Stimulated activated naive CD8-positive, alpha-beta T cell treated with anti-CD3 and anti-CD28 coated beads, Interleukin-15, Interleukin-2, amounts not matched to agents 100 U/mL and 50 U/mL, for 24 hours (primary cell): ENCODE data around the gene DPF1.

Source experiments
- ATAC-seq: fragments of 150-1000 bp; cut with Tn5 transposase; one replicate; pipeline ENCODE4 v1.10.0; 2021
- DNase-seq: peaks from one replicate; pipeline ENCODE4 v3.0.0; 2021

DPF1 gene

DNA sequence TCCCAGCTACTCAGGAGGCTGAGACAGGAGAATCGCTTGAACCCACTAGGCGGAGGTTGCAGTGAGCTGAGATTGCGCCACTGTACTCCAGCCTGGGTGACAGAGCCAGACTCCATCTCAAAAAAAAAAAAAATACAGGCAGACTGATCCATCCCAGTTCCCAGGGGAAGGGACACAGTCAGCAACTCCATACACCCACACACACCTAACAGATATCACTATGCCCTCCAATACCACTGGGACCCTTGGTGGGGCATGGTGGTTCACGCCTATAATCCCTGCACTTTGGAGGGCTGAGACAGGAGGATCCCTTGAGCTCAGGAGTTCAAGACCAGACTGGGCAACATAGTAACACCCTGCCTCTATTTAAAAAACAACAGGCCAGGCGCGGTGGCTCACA is 2.6 kb downstream of the DPF1 start:
- DNase-seq = no peak
- ATAC-seq = no peak

DNA sequence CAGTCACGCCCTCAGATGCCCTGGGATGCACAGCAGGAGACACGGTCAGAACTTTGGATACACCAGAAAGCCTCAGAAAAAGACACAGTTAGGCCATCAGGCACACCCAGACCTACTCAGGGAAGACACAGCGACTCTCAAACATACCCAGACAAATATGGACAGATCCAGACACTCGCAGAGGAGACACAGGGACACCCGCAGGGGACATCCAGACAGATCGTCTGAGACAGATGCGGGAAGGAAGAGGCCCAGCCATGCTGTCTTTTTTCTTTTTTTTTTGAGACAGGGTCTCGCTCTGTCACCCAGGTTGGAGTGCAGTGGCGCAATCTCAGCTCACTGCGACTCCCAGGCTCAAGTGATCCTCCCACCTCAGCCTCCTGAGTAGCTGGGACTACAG is 4.8 kb downstream of the DPF1 start:
- DNase-seq (no peak), ATAC-seq (no peak)

DNA sequence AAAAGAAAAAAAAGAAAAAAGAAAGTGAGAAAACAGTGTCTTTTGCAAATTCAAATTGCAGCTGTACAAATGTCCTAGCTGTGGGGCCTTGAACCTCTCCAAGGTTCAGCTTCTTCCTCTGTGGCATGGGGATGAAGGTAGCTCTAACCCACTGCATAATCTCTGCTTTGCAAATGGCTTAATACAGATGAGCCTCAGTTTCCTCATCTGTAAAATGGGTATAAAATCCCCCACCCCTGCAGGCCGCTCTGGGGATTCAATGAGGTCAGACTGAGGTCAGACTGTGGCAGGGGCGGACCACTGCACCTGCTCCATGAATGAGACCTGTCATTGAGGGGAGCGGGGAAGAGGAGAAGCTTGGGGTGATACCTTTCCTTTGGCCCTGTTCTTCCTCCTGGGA is 5.8 kb downstream of the DPF1 start:
- DNase-seq (no peak), ATAC-seq (no peak)

DNA sequence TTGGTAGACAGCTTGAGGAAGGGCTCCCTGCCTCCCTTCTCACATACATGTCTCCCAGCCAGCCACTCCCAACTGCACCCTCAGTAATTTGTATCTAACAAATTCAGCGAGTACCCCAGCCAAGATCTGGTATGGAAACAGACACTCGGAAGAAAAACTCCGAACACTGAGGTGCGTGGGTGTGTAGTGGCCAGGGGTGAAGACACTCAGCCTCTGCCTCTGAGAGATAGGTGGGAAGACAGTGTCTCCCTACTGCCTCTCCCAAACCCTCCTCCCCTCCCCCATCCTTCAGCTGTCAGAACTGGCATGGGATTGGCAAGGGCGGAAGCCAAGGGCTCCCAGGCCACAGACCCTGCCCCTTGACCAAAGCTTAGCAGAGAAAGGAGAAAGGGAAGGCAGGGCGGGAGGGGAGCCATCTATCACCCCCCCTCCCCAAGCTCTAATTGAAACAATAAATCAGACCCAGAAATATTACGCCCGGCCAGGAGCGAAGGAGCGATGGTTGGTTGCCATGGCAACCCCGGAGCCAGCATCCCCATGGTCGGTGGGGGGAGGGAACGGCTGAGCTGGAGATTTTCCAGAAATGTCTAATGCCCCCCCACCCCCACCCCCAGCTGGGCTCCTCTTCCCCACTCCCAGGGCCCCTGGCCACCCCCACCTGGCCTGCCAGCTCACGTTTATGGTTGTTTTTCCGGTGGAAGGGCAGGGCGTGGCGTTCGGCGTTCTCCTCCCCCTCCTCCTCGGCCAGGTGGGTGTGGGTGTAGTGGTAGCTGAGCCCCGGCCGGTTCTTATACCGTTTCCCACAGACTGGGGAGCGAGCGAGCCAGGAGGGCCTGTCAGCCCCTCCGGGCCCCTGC is 7.0 kb downstream of the DPF1 start:
- no peak for DNase-seq
- ATAC-seq = no peak

DNA sequence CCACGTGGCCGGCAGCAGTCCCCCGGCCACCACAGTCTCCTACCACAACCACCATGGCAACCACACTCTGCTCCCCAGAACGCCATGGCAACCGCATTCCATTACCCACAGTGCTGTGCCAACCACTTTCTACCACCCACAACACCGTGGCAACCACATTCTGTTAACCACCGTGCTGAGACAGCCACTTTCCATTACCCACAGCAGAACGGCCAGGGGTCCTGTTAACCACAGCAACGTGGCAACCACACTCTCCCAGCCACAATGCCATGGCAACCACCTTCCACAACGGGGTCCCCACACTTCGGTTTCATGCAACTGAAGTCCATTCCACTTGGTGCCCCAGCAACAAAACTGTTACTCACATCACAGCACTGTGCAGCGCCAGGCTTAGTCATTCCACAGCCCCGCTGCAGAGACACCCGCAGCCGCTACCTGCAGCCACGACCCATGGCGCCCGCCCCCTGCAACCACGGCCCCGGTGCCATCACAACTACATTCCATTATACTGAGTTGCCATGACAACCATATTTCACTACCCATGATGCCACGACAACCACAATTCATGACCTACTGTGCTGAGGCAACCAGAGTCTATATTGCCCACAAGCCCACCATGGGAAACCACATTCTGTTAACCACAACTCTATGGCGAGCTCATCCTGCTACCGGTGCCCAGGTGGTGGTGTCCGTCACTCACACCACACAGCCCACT is 10.0 kb downstream of the DPF1 start:
- peak; percentile 93 for ATAC-seq

DNA sequence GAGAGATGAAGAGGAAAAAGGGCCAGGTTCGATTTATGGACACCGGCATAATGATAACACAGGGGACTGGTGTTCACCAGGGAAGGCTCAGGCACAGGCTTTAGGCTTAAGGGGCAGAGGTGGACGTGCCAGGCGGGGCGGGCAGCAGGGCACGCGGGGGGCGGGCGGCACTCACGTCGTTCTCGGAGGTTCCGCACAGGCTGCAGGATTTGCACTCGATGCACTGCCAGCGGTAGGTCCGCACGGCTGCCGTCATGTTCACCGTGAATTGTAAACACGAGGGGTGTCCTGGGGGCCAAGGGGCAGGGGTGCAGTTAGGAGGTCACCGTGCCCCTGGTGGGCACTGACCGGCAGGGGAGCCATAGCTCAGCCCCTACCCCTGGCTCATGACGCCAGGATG is 10.6 kb downstream of the DPF1 start:
- no peak for ATAC-seq
- no peak for DNase-seq

More for the DNA sequence above, 10.0 kb downstream of the DPF1 start:
- DNase-seq = peak; percentile 81

DNA sequence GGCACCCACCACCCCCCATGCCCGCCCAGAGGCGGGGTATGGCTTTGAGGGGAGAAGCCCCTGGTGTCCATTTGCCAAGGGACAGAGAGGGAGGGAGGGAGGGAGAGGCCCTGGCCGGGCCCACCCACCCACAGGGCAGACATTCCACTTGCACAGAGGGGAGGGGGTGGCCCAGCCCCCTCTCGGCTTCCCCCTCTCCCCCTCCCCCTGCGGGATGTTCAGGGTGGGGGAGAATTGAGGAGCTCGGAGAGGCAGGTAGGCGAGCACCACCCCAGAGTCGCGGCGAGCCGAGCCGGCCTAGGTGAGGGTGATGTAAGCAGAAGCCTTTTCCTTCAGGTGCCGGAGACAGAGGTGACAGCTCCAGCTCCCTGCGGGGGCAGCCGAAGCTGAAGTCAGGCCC is 12.3 kb downstream of the DPF1 start:
- ATAC-seq = no peak
- no peak for DNase-seq

DNA sequence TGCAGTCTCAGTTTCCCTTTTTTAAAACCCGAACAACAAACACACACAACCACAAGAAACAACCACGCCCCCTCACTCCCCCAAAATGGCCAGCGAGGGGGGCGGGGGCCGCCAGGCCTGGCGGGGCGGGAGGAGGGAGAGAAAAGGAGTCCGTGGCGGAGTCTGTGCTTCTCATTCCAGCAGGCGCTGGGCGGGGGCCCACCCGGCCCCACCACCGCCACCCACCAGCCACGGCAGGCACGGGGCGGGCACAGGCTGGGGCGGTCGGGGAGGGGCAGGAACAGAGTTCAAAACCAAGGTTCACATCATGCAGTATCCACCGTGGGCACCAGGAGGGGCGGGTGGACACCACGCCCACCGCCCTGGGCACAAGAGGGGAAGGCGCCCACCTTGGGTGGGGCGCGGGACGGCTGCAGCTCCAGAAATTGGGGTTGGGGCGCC is 12.9 kb downstream of the DPF1 start:
- ATAC-seq (no peak), DNase-seq (no peak)

DNA sequence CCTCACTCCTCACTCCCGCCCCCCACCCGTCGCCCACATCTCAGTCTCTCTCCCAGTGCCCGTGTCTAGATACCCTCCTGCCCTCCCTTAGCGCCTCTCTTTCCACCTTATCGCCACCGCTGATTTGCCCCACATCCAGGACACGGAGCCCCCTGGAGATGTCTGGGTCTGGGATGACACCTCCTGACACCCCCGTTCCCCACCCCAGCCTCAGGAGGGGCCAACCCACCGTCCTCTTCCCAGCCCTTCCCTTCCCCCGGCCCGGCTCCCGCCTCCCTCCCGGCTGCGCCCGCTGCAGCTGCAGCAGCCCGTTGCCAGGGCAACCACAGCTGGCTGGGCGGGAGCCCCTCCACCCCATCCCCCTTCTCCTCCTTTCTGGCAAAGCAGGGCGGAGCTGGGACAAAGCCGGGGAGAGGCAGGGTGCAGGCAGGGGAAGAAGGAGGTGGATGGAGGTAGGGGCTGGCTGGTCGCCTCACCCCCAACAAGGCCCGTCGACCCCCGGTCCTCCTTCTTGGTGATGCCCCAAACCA is 13.5 kb downstream of the DPF1 start:
- DNase-seq = no peak
- ATAC-seq = no peak

DNA sequence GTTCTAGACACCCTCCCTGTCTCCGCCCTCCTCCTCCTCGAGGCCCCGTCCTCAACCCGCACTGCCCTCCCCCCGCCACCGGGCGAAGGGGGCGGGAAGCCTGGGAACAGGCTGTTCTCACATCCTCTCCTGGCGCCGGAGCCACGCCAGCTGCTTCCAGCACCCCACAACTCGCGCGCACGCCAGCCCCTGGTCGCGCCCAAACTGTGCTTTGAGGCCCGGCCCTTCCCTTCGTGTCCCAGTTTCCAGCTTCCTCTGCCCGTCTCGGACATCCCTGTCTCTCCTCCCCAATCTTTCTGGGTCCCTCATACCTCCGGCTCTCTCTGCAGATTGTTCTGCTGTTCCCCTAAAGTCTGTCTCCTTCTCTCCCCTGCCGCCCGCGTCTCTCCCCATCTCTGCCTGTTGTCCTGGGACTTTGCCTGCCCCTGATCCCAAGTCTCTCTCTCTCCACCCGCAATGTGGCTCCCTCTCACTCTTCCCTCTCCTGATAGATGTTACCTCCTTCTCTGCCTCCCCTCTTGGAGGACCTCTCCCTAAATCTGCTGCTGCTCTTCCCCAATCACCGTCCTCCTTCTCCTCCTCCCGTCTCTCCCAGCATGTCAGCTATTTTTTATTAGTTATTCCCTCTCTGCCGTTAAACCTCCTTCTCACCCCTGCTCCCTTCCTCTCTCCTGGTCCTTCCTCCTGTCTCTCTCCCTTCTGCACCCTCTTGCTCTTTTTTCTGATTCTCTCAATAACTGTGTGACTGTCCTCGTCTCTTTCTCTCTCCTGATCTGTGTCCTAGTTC is 14.2 kb downstream of the DPF1 start:
- ATAC-seq (no peak), DNase-seq (no peak)

DNA sequence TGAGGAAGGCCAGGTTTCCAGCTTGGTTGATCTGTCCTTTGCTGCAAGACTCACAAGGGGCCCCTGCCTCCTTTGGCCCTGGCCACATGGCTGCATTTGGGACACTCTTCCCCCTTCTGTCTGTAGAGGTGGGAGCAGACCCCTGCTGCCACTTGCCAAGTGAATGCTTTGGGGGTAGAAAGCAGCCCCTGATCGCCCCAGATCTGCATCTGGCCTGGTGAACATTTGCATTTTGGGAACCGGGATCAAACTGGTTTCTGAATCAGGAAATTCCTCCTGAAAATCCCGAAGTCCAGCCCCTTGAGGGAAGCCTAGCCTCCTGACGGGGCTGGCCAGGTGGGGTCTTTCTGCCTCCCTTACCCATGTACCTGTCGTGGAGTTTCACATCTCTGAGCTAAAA is 14.9 kb downstream of the DPF1 start:
- ATAC-seq (no peak), DNase-seq (no peak)

DNA sequence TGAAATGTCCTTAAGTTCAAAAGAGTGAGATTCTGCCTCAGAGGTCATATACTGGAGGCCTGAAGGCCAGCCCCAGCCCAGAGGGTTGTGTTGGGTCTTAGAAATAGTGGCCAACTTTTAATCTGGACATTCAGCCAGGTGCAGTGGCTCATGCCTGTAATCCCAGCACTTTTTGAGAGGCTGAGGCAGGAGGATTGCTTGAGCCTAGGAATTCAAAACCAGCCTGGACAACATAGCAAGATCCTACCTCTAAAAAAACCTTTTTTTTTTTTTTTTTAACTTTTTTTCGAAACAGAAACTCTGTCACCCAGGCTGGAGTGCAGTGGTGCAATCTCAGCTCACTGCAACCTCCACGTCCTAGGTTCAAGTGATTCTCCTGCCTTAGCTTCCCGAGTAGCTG is 15.5 kb downstream of the DPF1 start:
- ATAC-seq (no peak), DNase-seq (no peak)

DNA sequence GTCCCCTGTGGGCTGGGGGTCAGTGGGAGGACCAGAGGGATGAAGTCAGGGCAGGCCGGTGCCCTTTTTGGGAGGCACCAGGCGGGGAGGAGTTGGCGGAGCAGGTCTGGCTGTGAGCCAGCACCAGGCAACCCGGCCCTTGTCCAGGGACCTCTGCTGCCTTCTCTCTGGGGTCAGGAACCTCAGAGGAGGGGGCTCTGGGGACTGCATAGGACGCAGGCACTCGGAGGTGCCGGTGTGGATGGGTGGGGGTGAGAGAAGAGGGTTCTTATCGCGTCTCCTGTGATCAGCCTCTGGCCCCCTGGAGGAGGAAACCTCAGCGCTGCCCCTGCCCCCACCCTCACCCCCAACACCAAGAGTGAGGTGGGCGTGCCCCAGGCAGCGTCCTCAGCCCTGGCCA is 16.5 kb downstream of the DPF1 start:
- no peak for ATAC-seq

DNA sequence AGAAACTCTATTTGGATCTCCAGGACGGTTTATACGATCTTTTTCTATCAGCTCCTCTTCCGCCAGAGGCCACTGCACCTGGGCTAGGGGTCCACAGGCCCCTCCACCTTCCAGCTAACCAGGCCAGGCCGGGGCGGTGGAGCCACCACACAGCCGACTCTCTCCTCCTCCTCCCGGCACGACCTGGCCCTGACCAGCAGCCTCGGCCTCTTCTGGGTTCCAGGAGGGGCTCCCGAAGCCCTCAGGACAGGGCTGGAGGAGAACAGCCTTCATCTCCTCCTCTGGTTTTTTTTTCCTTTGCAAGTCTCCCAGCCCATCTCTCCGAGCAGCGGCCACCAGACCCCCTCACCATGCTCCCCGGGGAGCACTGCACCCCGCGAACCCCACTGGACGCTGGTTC is 17.1 kb downstream of the DPF1 start:
- no peak for ATAC-seq
- no peak for DNase-seq

More for the DNA sequence above, 16.5 kb downstream of the DPF1 start:
- no peak for DNase-seq

DNA sequence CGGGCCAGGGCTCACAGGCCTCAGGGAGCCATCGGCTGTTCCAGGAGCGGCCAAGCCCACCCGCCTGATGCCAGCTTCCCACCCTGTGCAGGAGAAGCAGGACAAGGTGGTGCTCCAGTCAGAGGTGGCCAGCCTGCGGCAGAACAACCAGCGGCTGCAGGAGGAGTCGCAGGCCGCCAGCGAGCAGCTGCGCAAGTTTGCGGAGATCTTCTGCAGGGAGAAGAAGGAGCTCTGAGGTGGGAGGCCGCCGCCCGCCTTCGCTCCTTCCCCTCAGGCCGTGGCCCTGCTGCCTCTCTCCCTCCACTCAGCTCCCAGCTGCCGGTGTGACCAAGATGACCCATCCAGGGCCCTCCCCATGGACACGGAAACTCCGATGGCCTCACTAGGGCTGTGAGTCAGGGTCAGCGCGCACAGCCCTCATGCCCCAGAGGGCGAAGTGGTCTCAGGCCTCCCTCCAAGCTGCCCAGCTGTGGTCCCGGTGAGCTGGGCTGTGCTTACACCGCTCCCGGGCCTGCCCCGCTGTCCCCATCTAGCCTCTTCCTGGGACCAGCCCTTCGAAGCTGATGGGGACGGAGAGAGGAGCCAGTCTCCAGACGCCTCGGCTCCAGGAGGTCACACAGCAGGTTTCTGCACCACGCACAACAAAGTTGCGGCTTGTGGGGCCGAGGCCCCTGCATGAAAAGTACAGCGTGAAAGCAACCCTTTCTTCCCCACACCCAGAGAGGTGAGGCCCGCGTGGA is 17.8 kb downstream of the DPF1 start:
- ATAC-seq = no peak
- no peak for DNase-seq

DNA sequence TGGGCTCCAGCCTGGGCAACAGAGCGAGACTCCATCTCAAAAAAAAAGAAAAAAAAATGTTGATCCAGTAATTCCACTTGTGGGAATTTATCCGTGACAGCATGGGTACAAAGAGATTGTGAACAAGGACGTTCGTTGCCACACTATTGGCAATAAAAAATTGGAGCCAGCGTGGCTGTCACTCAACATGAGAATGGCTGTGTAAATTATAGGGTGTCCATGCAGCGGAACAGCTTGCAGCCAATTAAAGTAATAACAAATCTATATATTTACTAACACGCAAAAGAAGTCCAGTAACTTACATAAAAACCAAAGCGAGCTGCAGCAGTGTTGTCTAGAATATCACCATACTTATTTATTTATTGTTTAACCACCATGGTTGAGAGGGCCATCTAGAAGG is 19.3 kb downstream of the DPF1 start:
- DNase-seq = no peak
- no peak for ATAC-seq

DNA sequence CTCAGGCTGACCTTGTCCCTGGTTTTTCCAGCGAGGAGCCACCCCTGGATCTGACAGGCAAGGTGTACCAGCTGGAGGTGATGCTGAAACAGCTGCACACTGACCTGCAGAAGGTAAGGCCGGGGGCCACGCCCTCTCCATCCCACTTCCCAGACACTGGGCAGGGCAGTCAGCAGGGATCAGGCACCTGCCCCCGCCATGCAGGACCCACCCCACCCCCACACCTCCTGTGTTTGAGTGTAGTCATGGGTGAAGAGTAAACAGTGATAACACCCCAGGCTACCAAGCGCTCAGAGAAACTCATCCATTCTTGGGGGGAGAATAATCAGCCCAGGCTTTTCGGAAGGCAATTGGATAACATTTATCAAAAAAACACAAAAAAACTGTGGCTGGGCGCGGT is 19.9 kb downstream of the DPF1 start:
- ATAC-seq (no peak), DNase-seq (no peak)

DNA sequence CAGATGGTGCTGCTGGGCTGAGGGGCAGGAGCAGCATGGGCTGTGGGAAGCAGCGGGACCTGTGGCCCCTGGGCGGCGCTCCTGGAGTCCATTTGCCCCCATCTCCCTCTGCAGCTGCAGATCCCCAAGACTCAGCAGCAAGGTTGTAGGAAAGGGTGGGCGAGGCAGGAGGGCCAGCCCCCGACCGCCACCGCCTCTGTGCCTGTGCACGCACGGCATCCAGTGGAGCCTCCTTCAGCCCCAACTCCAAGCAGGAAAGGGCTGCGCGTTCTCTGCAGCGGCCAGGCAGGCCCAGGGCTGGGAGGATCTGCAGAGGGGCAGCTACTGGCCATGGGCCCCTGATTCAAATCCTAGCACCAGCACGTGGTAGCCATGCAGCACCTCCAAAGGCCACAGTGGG is 20.8 kb downstream of the DPF1 start:
- no peak for DNase-seq
- no peak for ATAC-seq

DNA sequence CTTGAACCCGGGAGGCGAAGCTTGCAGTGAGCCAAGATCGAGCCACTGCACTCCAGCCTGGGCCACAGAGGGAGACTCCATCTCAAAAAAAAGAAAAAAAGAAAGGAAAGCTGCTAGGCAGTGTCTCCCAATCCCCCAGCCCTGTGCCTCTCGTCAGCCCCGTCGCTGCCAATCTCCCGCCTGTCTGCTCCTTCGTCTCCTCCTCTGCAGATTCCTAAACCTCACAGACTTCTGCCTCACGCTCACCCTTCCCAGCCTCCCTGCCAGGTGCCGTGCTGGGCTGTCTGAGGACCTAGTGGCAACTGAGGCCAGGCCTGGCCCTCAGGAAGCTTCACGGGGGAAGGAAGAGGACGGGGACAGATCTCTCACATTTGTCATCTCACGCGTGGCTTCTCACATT is 21.5 kb downstream of the DPF1 start:
- DNase-seq = no peak
- no peak for ATAC-seq

DNA sequence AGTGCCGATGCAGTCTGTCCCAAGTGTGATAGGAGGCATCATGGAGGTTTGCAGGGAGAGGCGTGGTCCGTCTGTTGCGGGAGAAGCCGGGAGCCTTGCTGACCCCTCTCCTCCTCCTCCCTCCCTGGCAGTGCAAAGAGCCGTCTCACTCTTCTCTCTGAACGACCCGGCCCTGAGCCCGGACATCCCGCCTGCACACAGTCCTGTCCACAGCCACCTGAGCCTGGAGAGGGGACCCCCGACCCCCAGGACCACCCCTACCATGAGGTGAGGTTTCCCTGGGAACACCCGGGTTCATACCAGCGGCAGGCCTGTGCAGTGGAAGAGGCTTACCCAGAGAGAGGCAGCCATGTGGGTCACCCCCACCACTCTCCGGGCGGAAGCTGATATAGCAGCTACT is 22.3 kb downstream of the DPF1 start:
- DNase-seq (no peak), ATAC-seq (no peak)

DNA sequence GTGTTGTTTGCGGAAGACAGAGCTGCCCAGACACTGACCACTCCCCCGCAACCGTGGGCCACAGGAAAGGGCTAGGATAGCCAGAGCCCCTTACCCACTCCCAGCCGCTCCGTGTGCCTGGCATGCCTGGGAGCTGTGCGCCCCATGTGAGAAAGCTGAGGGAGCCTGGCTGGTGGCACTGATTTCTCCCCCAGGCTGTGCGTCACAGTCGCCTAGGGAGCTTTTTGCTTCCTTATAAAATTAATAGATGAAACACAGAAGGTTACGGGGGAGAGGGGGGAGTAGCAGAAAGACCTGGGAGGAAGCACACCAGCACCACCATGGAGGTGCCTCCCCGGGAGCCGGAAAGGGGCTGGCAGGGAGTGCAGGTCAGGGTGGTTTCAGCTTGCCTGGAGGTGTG is 24.7 kb downstream of the DPF1 start:
- DNase-seq (no peak), ATAC-seq (no peak)
